ENCODE data around the gene UBD.

Gene UBD

GRCh38 chr6:29530671-29531310, 28.7 kb downstream of the UBD start:
- Histone ChIP-seq H3K4me1 (ENCODE audit: control extremely low read depth in 1 of 4, control insufficient read depth in 4 of 4, insufficient read depth in 4 of 4, low read length in 3 of 4) (peaks cover 0 to 10% (median 2%) of the 10 kb centered on the region in 4 experiments), H3K4me3 (ENCODE audit: control insufficient read depth in 1 of 7, extremely low read depth in 1 of 7, insufficient read depth in 4 of 7, low read depth in 2 of 7, low read length in 6 of 7) (no peak overlapping the region), H3K27me3 (replicated peaks in 2 of 5; ENCODE audit: control insufficient read depth in 4 of 5, insufficient read depth in 5 of 5, low read length in 4 of 5) (no peaks in the 10 kb centered on the region), H3K27ac (ENCODE audit: insufficient read depth in 1 of 2, low read depth in 1 of 2, low read length in 2 of 2, poor library complexity in 1 of 2, severe bottlenecking in 2 of 2) (no peak overlapping the region), H3K9me3 (ENCODE audit: control extremely low read depth in 1 of 5, control insufficient read depth in 4 of 5, insufficient read depth in 2 of 5, low read depth in 1 of 5, low read length in 4 of 5) (no peaks in the 10 kb centered on the region), H3K36me3 (ENCODE audit: control insufficient read depth in 4 of 4, insufficient read depth in 4 of 4, low read length in 3 of 4) (no peaks in the 10 kb centered on the region)
- ChIA-PET CTCF (no interaction called here), POLR2A (no interaction called here)
- no peak for DNase-seq
- WGBS (ENCODE audit: insufficient coverage): 100% methylated on average over 2 of the region's 2 CpGs

DNA sequence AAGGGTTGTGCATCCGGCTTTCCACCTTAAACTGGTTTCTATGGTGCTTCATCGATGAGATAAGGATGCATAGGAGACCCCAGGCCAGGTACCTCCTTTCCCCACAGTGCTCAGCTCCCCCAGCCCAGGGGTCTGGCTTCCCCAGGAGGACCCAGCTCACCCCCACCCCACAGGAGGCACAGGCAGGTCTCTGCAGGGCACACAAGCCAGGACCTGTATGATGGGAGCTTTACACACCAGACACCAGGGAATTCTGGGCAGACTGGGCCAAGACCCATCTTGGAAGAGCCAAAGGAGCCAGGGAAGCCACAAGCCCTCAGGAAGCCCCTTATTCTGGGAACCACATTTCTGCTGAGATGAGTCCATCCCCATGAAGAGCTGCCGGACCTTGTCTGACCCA, 29.6 kb downstream of the UBD start:
- no peak for DNase-seq
- no peaks in the 10 kb centered on the region for H3K9me3 ChIP-seq (ENCODE audit: control extremely low read depth in 1 of 5, control insufficient read depth in 4 of 5, insufficient read depth in 2 of 5, low read depth in 1 of 5, low read length in 4 of 5)
- POLR2A ChIA-PET: no interaction called here
- 100% methylated on average over 3 of the region's 3 CpGs for WGBS (ENCODE audit: insufficient coverage)
- no peaks in the 10 kb centered on the region for H3K27me3 ChIP-seq (replicated peaks in 2 of 5; ENCODE audit: control insufficient read depth in 4 of 5, insufficient read depth in 5 of 5, low read length in 4 of 5)
- no peaks in the 10 kb centered on the region for H3K36me3 ChIP-seq (ENCODE audit: control insufficient read depth in 4 of 4, insufficient read depth in 4 of 4, low read length in 3 of 4)
- H3K4me1 ChIP-seq (ENCODE audit: control extremely low read depth in 1 of 4, control insufficient read depth in 4 of 4, insufficient read depth in 4 of 4, low read length in 3 of 4): peaks cover 0 to 10% (median 2%) of the 10 kb centered on the region in 4 experiments
- no peak overlapping the region for H3K4me3 ChIP-seq (ENCODE audit: control insufficient read depth in 1 of 7, extremely low read depth in 1 of 7, insufficient read depth in 4 of 7, low read depth in 2 of 7, low read length in 6 of 7)
- CTCF ChIA-PET: no interaction called here
- H3K27ac ChIP-seq (ENCODE audit: insufficient read depth in 1 of 2, low read depth in 1 of 2, low read length in 2 of 2, poor library complexity in 1 of 2, severe bottlenecking in 2 of 2): no peak overlapping the region

DNA sequence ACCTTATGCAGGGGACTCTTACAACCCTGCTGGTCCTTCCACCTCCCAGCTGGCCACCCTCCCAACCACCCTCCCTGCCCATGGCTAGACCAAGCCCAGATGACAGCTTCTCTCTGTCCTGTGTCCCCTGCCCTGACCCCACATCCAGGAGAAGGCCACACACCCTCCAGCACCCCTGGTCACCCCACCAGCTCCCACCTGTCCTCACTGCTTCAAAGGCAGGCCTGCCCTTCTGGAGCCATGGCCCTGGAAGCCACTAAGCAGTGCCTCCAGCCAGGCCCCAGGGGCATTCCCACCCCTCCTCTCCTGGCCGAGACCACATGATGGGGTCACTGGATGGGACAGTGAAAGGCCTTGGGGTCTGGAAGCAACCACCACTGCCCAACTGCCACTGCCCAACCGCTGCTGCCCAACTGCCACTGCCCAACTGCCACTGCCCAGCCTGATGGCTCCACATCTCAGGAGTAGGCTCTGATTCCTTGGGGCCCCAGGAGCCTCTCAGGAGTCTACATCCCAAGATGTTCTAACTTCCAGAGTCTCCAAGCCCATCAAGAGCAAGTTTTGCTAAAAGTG, 30.5 kb downstream of the UBD start:
- H3K27me3 ChIP-seq (replicated peaks in 2 of 5; ENCODE audit: control insufficient read depth in 4 of 5, insufficient read depth in 5 of 5, low read length in 4 of 5): no peaks in the 10 kb centered on the region
- H3K9me3 ChIP-seq (ENCODE audit: control extremely low read depth in 1 of 5, control insufficient read depth in 4 of 5, insufficient read depth in 2 of 5, low read depth in 1 of 5, low read length in 4 of 5): no peaks in the 10 kb centered on the region
- CTCF ChIA-PET: interaction anchor here (1.5 kb wide), 1 partner anchor 19 kb away, joined by 4 read pairs; no protein-coding TSS in a partner anchor
- WGBS (ENCODE audit: insufficient coverage): no CpG with 5 or more reads among the region's 2 CpGs
- peaks cover 0 to 18% (median 5%) of the 10 kb centered on the region in 4 experiments for H3K4me1 ChIP-seq (ENCODE audit: control extremely low read depth in 1 of 4, control insufficient read depth in 4 of 4, insufficient read depth in 4 of 4, low read length in 3 of 4)
- no peaks in the 10 kb centered on the region for H3K36me3 ChIP-seq (ENCODE audit: control insufficient read depth in 4 of 4, insufficient read depth in 4 of 4, low read length in 3 of 4)
- no peak overlapping the region for H3K4me3 ChIP-seq (ENCODE audit: control insufficient read depth in 1 of 7, extremely low read depth in 1 of 7, insufficient read depth in 4 of 7, low read depth in 2 of 7, low read length in 6 of 7)
- no peak overlapping the region for H3K27ac ChIP-seq (ENCODE audit: insufficient read depth in 1 of 2, low read depth in 1 of 2, low read length in 2 of 2, poor library complexity in 1 of 2, severe bottlenecking in 2 of 2)
- DNase-seq: no peak
- POLR2A ChIA-PET: no interaction called here

DNA sequence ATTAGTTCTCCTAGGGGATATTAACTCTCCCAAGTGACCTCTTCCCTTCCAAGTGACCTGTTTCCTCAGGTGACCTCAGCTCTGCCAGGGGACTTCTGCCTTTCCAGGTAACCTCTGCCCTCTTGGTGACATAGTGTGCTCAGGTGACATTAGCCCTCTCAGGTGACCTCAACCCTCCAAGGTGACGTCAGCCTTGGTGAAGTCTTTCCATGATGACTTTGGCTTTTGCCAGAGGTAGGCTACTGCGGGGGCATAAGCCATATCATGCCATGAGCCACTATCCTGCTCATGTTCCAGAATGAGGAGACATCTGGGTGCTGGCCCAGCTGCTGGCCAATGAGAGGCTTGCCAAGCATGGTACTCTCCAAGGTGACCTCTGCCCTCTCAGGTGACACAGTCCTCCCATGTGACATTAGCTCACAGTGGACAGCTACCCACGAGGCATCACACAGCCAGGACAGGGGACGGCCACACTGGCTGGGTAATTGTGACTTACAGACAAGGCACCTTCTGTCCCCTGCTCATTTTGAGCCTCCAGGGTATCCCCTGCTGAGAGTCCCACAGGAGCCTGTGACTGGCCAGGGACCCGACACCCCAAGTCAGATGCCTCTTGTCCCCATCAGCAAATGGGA, 31.1 kb downstream of the UBD start:
- H3K4me1 ChIP-seq (ENCODE audit: control extremely low read depth in 1 of 4, control insufficient read depth in 4 of 4, insufficient read depth in 4 of 4, low read length in 3 of 4): peaks cover 0 to 18% (median 5%) of the 10 kb centered on the region in 4 experiments
- no peaks in the 10 kb centered on the region for H3K27me3 ChIP-seq (replicated peaks in 2 of 5; ENCODE audit: control insufficient read depth in 4 of 5, insufficient read depth in 5 of 5, low read length in 4 of 5)
- 90% methylated on average over 5 of the region's 5 CpGs for WGBS (ENCODE audit: insufficient coverage)
- peaks cover 0 to 3% (median 0%) of the 10 kb centered on the region in 5 experiments for H3K9me3 ChIP-seq (ENCODE audit: control extremely low read depth in 1 of 5, control insufficient read depth in 4 of 5, insufficient read depth in 2 of 5, low read depth in 1 of 5, low read length in 4 of 5)
- no peaks in the 10 kb centered on the region for H3K36me3 ChIP-seq (ENCODE audit: control insufficient read depth in 4 of 4, insufficient read depth in 4 of 4, low read length in 3 of 4)
- ChIA-PET CTCF (interaction anchor here (1.5 kb wide), 1 partner anchor 20 kb away, joined by 4 read pairs; no protein-coding TSS in a partner anchor), POLR2A (no interaction called here)
- no peak for DNase-seq
- H3K27ac ChIP-seq (ENCODE audit: insufficient read depth in 1 of 2, low read depth in 1 of 2, low read length in 2 of 2, poor library complexity in 1 of 2, severe bottlenecking in 2 of 2): no peak overlapping the region
- H3K4me3 ChIP-seq (ENCODE audit: control insufficient read depth in 1 of 7, extremely low read depth in 1 of 7, insufficient read depth in 4 of 7, low read depth in 2 of 7, low read length in 6 of 7): no peak overlapping the region

DNA sequence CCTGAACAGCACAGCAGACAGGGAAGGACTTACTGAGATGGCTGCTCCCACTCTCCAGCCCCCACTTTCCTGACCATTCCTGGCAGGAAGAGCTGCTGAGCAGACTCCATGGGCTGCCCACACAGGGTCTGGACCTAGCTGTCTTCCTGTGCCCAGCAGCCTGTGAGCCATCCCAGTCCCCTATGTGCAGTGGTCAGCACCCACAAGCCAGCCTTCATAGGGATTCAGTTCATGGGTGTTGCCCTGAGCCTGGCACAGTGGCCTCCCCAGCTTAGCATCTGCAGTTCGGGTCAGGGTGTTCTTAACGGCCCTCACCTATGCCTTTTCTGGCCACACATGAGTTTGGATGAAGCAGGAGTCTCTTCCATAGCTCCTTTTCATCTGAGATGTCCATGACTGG, 32.0 kb downstream of the UBD start:
- no peak for DNase-seq
- peaks cover 0 to 18% (median 5%) of the 10 kb centered on the region in 4 experiments for H3K4me1 ChIP-seq (ENCODE audit: control extremely low read depth in 1 of 4, control insufficient read depth in 4 of 4, insufficient read depth in 4 of 4, low read length in 3 of 4)
- H3K4me3 ChIP-seq (ENCODE audit: control insufficient read depth in 1 of 7, extremely low read depth in 1 of 7, insufficient read depth in 4 of 7, low read depth in 2 of 7, low read length in 6 of 7): no peak overlapping the region
- ChIA-PET CTCF (interaction anchor here (1.5 kb wide), 1 partner anchor 21 kb away, joined by 4 read pairs; no protein-coding TSS in a partner anchor), POLR2A (no interaction called here)
- H3K36me3 ChIP-seq (ENCODE audit: control insufficient read depth in 4 of 4, insufficient read depth in 4 of 4, low read length in 3 of 4): no peaks in the 10 kb centered on the region
- 100% methylated on average over 2 of the region's 2 CpGs for WGBS (ENCODE audit: insufficient coverage)
- no peak overlapping the region for H3K27ac ChIP-seq (ENCODE audit: insufficient read depth in 1 of 2, low read depth in 1 of 2, low read length in 2 of 2, poor library complexity in 1 of 2, severe bottlenecking in 2 of 2)
- H3K9me3 ChIP-seq (ENCODE audit: control extremely low read depth in 1 of 5, control insufficient read depth in 4 of 5, insufficient read depth in 2 of 5, low read depth in 1 of 5, low read length in 4 of 5): peaks cover 0 to 5% (median 0%) of the 10 kb centered on the region in 5 experiments
- no peaks in the 10 kb centered on the region for H3K27me3 ChIP-seq (replicated peaks in 2 of 5; ENCODE audit: control insufficient read depth in 4 of 5, insufficient read depth in 5 of 5, low read length in 4 of 5)

DNA sequence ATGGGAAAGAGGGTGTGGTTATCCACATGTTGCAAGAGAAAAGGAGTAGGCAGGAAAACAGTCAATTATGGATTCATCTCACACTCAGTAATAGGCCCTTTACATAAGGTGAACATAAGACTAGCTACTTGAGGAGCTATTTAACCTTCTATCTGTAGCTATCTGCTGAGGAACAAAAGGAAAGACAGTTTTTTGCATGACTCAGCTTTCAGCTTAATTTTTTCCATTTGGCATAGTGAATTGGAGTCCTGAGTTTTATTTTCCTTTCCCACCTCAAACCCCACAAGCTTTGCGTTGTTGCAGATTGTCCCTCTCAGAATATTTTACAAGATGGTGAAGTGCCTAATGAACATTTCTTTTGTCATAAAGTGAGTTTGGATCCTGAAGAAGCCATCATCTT, 32.4 kb downstream of the UBD start:
- Histone ChIP-seq H3K9me3 (ENCODE audit: control extremely low read depth in 1 of 5, control insufficient read depth in 4 of 5, insufficient read depth in 2 of 5, low read depth in 1 of 5, low read length in 4 of 5) (peaks cover 0 to 5% (median 0%) of the 10 kb centered on the region in 5 experiments), H3K27me3 (replicated peaks in 2 of 5; ENCODE audit: control insufficient read depth in 4 of 5, insufficient read depth in 5 of 5, low read length in 4 of 5) (no peaks in the 10 kb centered on the region), H3K4me3 (ENCODE audit: control insufficient read depth in 1 of 7, extremely low read depth in 1 of 7, insufficient read depth in 4 of 7, low read depth in 2 of 7, low read length in 6 of 7) (no peak overlapping the region), H3K27ac (ENCODE audit: insufficient read depth in 1 of 2, low read depth in 1 of 2, low read length in 2 of 2, poor library complexity in 1 of 2, severe bottlenecking in 2 of 2) (no peak overlapping the region), H3K4me1 (ENCODE audit: control extremely low read depth in 1 of 4, control insufficient read depth in 4 of 4, insufficient read depth in 4 of 4, low read length in 3 of 4) (peaks cover 0 to 18% (median 5%) of the 10 kb centered on the region in 4 experiments), H3K36me3 (ENCODE audit: control insufficient read depth in 4 of 4, insufficient read depth in 4 of 4, low read length in 3 of 4) (no peaks in the 10 kb centered on the region)
- ChIA-PET CTCF (no interaction called here), POLR2A (no interaction called here)
- DNase-seq: peak in 2 of 3 donors; percentile 40 to 44
- no CpG with 5 or more reads among the region's 1 CpG for WGBS (ENCODE audit: insufficient coverage)

- no peaks in the 10 kb centered on the region for H3K36me3 ChIP-seq (ENCODE audit: control insufficient read depth in 4 of 4, insufficient read depth in 4 of 4, low read length in 3 of 4)
- H3K27ac ChIP-seq (ENCODE audit: insufficient read depth in 1 of 2, low read depth in 1 of 2, low read length in 2 of 2, poor library complexity in 1 of 2, severe bottlenecking in 2 of 2): no peak overlapping the region
- H3K27me3 ChIP-seq (replicated peaks in 2 of 5; ENCODE audit: control insufficient read depth in 4 of 5, insufficient read depth in 5 of 5, low read length in 4 of 5): no peaks in the 10 kb centered on the region
- no peak overlapping the region for H3K4me3 ChIP-seq (ENCODE audit: control insufficient read depth in 1 of 7, extremely low read depth in 1 of 7, insufficient read depth in 4 of 7, low read depth in 2 of 7, low read length in 6 of 7)
- POLR2A ChIA-PET: no interaction called here
- peaks cover 0 to 23% (median 5%) of the 10 kb centered on the region in 4 experiments for H3K4me1 ChIP-seq (ENCODE audit: control extremely low read depth in 1 of 4, control insufficient read depth in 4 of 4, insufficient read depth in 4 of 4, low read length in 3 of 4)
- H3K9me3 ChIP-seq (ENCODE audit: control extremely low read depth in 1 of 5, control insufficient read depth in 4 of 5, insufficient read depth in 2 of 5, low read depth in 1 of 5, low read length in 4 of 5): peaks cover 0 to 5% (median 0%) of the 10 kb centered on the region in 5 experiments
- no CpG with 5 or more reads among the region's 1 CpG for WGBS (ENCODE audit: insufficient coverage)
- DNase-seq: no peak
- CTCF ChIA-PET: interaction anchor here (1.4 to 1.8 kb wide), 4 partner anchors 11 to 35 kb away, joined by 3 to 4 read pairs (median 4); no protein-coding TSS in a partner anchor
Measured at GRCh38 chr6:29525311-29525639, 34.3 kb downstream of the UBD start.

Measured in common myeloid progenitor, CD34-positive (primary cell).